HepG2 (cell line): ENCODE data around the gene DNAAF3. TPM values are rescaled to one million over a fixed set of nuclear protein-coding genes. Genes with fewer than 3 reads are reported as not detected.

Experiments used
- ATAC-seq: fragments of 200-7000 bp; cut with Tn5 transposase; 3 replicates; pipeline ENCODE4 v1.9.1; 2020; ENCODE audit warnings: mild to moderate bottlenecking, moderate library complexity
- BruUV-seq: library from RNA; stranded (reverse); fragments of 400-500 nt; replicated peaks from 2 replicates; lab custom pipeline; 2021; lab: Mats Ljungman, UMichigan
- CTCF ChIA-PET: fragments of 300-600 bp; formaldehyde crosslinking; extraction: SDS; loops from one replicate; lab custom pipeline; 2021; ENCODE audit warnings: low total read pairs, inconsistent platforms, low intra/inter-chr PET ratio; lab: Yijun Ruan, JAX
- POLR2A ChIA-PET: fragments of 350-600 bp; sonication (Branson Sonifier 250); formaldehyde crosslinking; loops from one replicate; lab custom pipeline; 2020; ENCODE audit warnings: antibody characterized with exemption, inconsistent platforms; lab: Yijun Ruan, JAX
- DNase-seq: peaks from one replicate; pipeline ENCODE4 v3.0.0-alpha.2; 2015; ENCODE audit warnings: low spot score
- FAIRE-seq: peaks from 3 replicates; lab custom pipeline; 2011; peaks lifted over from hg19 to GRCh38; lab: Jason Lieb, UNC
- H2AFZ ChIP-seq: one replicate; pipeline ENCODE4 v1.6.1; 2011; ENCODE audit warnings: low read length, inconsistent platforms
- H3K27ac ChIP-seq: fragments of 300-600 bp; 3 replicates; pipeline ENCODE4 v1.8.0; 2011; ENCODE audit warnings: mixed run types, mild to moderate bottlenecking, mixed read lengths, low read length, inconsistent platforms; ENCODE audit not compliant: insufficient read depth; ENCODE audit errors: extremely low read length
- H3K27me3 ChIP-seq, 2 experiments: fragments of 200-600 bp in 1 of 2; 2 replicates in 1 of 2; 3 replicates in 1 of 2; pipeline versions ENCODE4 v1.6.0 to v1.8.0; 2011; ENCODE audit warnings: low read length in 2 of 2, mild to moderate bottlenecking in 2 of 2, moderate library complexity in 2 of 2, inconsistent platforms in 1 of 2; ENCODE audit not compliant: insufficient read depth in 2 of 2, control insufficient read depth in 1 of 2
- H3K36me3 ChIP-seq, 2 experiments: fragments of 200-600 bp in 1 of 2; replicated peaks in 1 of 2; 2 replicates in 1 of 2; 3 replicates in 1 of 2; pipeline versions ENCODE4 v1.5.1 to v1.8.0; 2011; ENCODE audit warnings: low read length in 2 of 2, inconsistent platforms in 1 of 2; ENCODE audit not compliant: insufficient read depth in 2 of 2, control insufficient read depth in 1 of 2
- H3K4me1 ChIP-seq: 2 replicates; pipeline ENCODE4 v1.5.1; 2012; ENCODE audit warnings: low read length, inconsistent platforms; ENCODE audit not compliant: insufficient read depth
- H3K4me2 ChIP-seq: 2 replicates; pipeline ENCODE4 v1.6.0; 2011; ENCODE audit warnings: low read depth, low read length, inconsistent platforms
- H3K4me3 ChIP-seq, 3 experiments: fragments of 200-600 bp in 1 of 3; sonication (generic), shearing (Covaris generic) in 1 of 3; replicated peaks in 1 of 3; 2 replicates each; pipeline ENCODE4 v1.5.1; 2011 to 2016; ENCODE audit warnings: low read length in 3 of 3, inconsistent platforms in 2 of 3, low read depth in 2 of 3, mild to moderate bottlenecking in 2 of 3, control low read depth in 1 of 3, mixed read lengths in 1 of 3; ENCODE audit not compliant: insufficient read depth in 1 of 3
- H3K79me2 ChIP-seq: one replicate; pipeline ENCODE4 v1.6.1; 2011; ENCODE audit warnings: low read length, inconsistent platforms; ENCODE audit not compliant: insufficient read depth
- H3K9ac ChIP-seq: 2 replicates; pipeline ENCODE4 v1.6.0; 2011; ENCODE audit warnings: mild to moderate bottlenecking, low read depth, low read length, inconsistent platforms; ENCODE audit not compliant: insufficient read depth
- H3K9me3 ChIP-seq: 2 replicates; pipeline ENCODE4 v1.5.1; 2012; ENCODE audit warnings: mild to moderate bottlenecking, low read length
- H4K20me1 ChIP-seq: 2 replicates; pipeline ENCODE4 v1.6.0; 2011; ENCODE audit warnings: inconsistent platforms, mild to moderate bottlenecking, low read length, moderate library complexity; ENCODE audit not compliant: insufficient read depth
- MBD4 ChIP-seq: IDR thresholded peaks from 2 replicates; pipeline ENCODE4 v1.6.1; 2012; ENCODE audit warnings: low read length, inconsistent platforms, borderline replicate concordance
- NR2C2 ChIP-seq: sonication (generic); formaldehyde crosslinking; IDR thresholded peaks from 2 replicates; pipeline ENCODE4 v1.4.0; 2020; ENCODE audit warnings: missing genetic modification reagents, mild to moderate bottlenecking, moderate library complexity, borderline replicate concordance
- PCBP2 ChIP-seq: fragments of 200-400 bp; formaldehyde crosslinking; optimal IDR thresholded peaks from 2 replicates; pipeline ENCODE3; 2018; ENCODE audit warnings: low read length, low read depth; ENCODE audit not compliant: poor library complexity, severe bottlenecking
- SMARCC2 ChIP-seq: fragments of 450-650 bp; IDR thresholded peaks from 2 replicates; pipeline ENCODE4 v1.6.1; 2017; ENCODE audit warnings: antibody characterized with exemption, mild to moderate bottlenecking
- ZFP91 ChIP-seq: sonication (generic); formaldehyde crosslinking; IDR thresholded peaks from 2 replicates; pipeline ENCODE4 v1.9.0; 2022; ENCODE audit warnings: missing genetic modification reagents, mild to moderate bottlenecking, borderline replicate concordance
- ZFX ChIP-seq: sonication (generic); formaldehyde crosslinking; IDR thresholded peaks from 2 replicates; pipeline ENCODE4 v1.4.0; 2020; ENCODE audit warnings: mild to moderate bottlenecking, low read depth, missing genetic modification reagents, moderate library complexity
- ZNF382 ChIP-seq: sonication (generic); formaldehyde crosslinking; IDR thresholded peaks from 2 replicates; pipeline ENCODE4 v1.5.0; 2020; ENCODE audit warnings: missing genetic modification reagents, mild to moderate bottlenecking, borderline replicate concordance
- ZNF790 ChIP-seq: sonication (generic); formaldehyde crosslinking; IDR thresholded peaks from 2 replicates; pipeline ENCODE4 v1.8.0; 2022; ENCODE audit warnings: missing genetic modification reagents, mild to moderate bottlenecking, borderline replicate concordance
- WGBS: methylation state at CpG from one replicate; pipeline ENCODE4 v1.1.6; 2017; ENCODE audit warnings: low lambda C conversion rate; 5-methylcytosine and 5-hydroxymethylcytosine counted together
- in situ Hi-C: cut with HindIII; loops from 2 replicates; pipeline ENCODE4 v1.10.0; 2017; ENCODE audit warnings: low pct_unique_long_range_greater_than_20kb; ENCODE audit not compliant: extremely low pct_ligation_motif_present
- intact Hi-C: fragments of 100-400 bp; cut with micrococcal nuclease; formaldehyde crosslinking; loops from one replicate; pipeline ENCODE4 v1.10.0; 2022; ENCODE audit not compliant: unreplicated experiment
- polyA plus RNA-seq, 8 experiments: library from polyadenylated mRNA; depleted of rRNA in 3 of 8; stranded (reverse) in 7 of 8; unstranded in 1 of 8; fragments of >200 nt; fragmentation: Illumina TruSeq in 4 of 8; extraction: Trizol in 4 of 8; gene quantifications; 2 replicates each; pipeline versions ENCODE4 v1.2.1 to v1.2.3, GENCODE V29; 2011 to 2016; ENCODE audit warnings: low read depth in 4 of 8, missing spikeins in 1 of 8, mixed read lengths in 1 of 8; ENCODE audit not compliant: insufficient read depth in 1 of 8
- total RNA-seq, 5 experiments: library from RNA; depleted of rRNA; stranded (reverse); fragments of >200 nt; fragmentation: Illumina TruSeq; extraction: Trizol; gene quantifications; 2 replicates each; pipeline ENCODE4 v1.2.3, GENCODE V29; 2016; ENCODE audit warnings: low read depth in 1 of 5
- TF ChIP-seq, protein P1 (sequence below): sonication (generic); formaldehyde crosslinking; IDR thresholded peaks from 2 replicates; pipeline ENCODE4 v1.4.0; 2020; ENCODE audit warnings: missing genetic modification reagents

DNAAF3 gene
- total and polyA plus RNA-seq, 2 of the 13 experiments (the other 11 are each of a cell fraction or from before 2014, with no cell fraction given), result 0.30 to 0.40 TPM

DNA sequence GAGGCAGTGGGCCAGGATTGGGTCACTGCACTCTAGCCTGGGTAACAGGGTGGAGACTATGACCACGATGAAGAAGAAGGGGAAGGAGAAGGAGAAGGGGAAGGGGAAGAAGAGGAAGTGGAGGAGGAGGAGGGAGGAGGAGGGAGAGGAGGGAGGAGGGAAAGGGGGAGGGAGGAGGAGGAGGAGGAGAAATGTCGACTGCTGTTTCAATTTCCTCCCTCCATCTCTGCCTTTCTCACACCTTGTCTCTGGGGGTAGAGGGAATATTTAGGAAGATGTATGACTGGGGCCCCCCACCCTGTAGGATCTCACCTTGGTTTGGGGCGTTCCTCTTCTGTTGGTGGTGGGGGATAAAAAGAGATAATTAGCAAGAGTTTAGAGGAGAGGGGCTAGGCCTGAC is 21.2 kb downstream of the DNAAF3 start:
- FAIRE-seq (no peak), DNase-seq (no peak), ATAC-seq (no peak)
- Histone ChIP-seq H3K27me3 (peaks cover 0 to 23% of the 10 kb centered on the region in 2 experiments; a peak in 2 of 5 replicates), H3K4me3 (no peak overlapping the region), H4K20me1 (no peaks in the 10 kb centered on the region), H3K36me3 (no peaks in the 10 kb centered on the region), H3K4me2 (no peak overlapping the region), H3K9ac (no peak overlapping the region), H2AFZ (no peak overlapping the region), H3K79me2 (no peaks in the 10 kb centered on the region), H3K4me1 (peaks cover 20% of the 10 kb centered on the region; the same call in 1 of the 2 replicates), H3K9me3 (no peaks in the 10 kb centered on the region), H3K27ac (no peak overlapping the region)
- POLR2A ChIA-PET, result no interaction called here
- BruUV-seq, result no TSS peak
- in situ Hi-C loops, result loop anchor here (5.0 kb wide), 1 partner anchor 262 kb away; the partner anchor contains the start of gene UBE2S
- WGBS, result 34% methylated on average over 3 of the region's 3 CpGs
- intact Hi-C loops, result no loop called here
- CTCF ChIA-PET, result no interaction called here
- TF ChIP-seq ZFX (no peak), PCBP2 (peak; percentile 61)

DNA sequence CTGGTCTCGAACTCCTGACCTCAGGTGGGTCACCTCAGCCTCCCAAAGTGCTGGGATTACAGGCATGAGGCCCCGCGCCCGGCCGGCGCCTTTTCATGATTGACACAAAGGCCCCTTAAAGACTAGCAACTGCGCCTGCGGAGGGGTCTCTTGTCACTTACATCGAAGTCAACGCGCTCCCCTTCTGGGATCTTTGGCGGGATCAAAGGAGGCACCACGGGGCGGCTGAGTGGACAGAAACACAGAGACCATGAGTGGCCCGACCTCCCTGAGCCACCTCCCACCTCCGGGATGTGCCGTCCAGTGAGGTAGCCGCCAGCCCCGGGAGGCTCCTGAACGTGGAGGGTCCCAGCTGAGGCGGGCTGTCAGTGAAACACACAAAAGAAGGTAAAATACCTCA is 24.7 kb downstream of the DNAAF3 start:
- 0 out of 2 replicates have a peak, but pooled peaks cover 7% of the 10 kb centered on the region for H3K4me1 ChIP-seq
- in situ Hi-C loops, result no loop called here
- intact Hi-C loops, result loop anchor here (2.0 to 5.0 kb wide), 2 partner anchors 19 to 276 kb away; no protein-coding TSS in a partner anchor
- ChIA-PET CTCF (interaction anchor here (0.8 to 2.2 kb wide), 7 partner anchors 17 to 362 kb away, joined by 3 to 15 read pairs (median 4); partner anchors contain the start of gene DNAAF3), POLR2A (interaction anchor here (1.0 to 1.2 kb wide), 2 partner anchors 65 to 266 kb away, joined by 3 to 5 read pairs; partner anchors contain the start of gene UBE2S)
- no peaks in the 10 kb centered on the region for H3K9me3 ChIP-seq
- H3K36me3 ChIP-seq, result no peaks in the 10 kb centered on the region
- H4K20me1 ChIP-seq, result no peaks in the 10 kb centered on the region
- ATAC-seq (0 out of 3 replicates have a peak, but pooled peaks have one; percentile 10), DNase-seq (no peak), FAIRE-seq (no peak)
- 32% methylated on average over 18 of the region's 21 CpGs for WGBS
- H3K27me3 ChIP-seq, result peaks cover 0 to 14% of the 10 kb centered on the region in 2 experiments; a peak in 2 of 5 replicates
- TF ChIP-seq MBD4, result no peak
- TF ChIP-seq ZNF382 (CRISPR knock-in tag), result no peak
- TF ChIP-seq ZFP91 (CRISPR knock-in tag), result 0 out of 2 replicates have a peak, but pooled peaks have one; percentile 10
- TF ChIP-seq NR2C2, result no peak
- no peak for TF ChIP-seq SMARCC2
- TF ChIP-seq ZNF790 (CRISPR knock-in tag), result no peak
- TF ChIP-seq, protein P1, sequence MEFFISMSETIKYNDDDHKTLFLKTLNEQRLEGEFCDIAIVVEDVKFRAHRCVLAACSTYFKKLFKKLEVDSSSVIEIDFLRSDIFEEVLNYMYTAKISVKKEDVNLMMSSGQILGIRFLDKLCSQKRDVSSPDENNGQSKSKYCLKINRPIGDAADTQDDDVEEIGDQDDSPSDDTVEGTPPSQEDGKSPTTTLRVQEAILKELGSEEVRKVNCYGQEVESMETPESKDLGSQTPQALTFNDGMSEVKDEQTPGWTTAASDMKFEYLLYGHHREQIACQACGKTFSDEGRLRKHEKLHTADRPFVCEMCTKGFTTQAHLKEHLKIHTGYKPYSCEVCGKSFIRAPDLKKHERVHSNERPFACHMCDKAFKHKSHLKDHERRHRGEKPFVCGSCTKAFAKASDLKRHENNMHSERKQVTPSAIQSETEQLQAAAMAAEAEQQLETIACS (CRISPR knock-in tag), result no peak
- BruUV-seq, result no TSS peak
- H3K9ac ChIP-seq, result no peak overlapping the region
- H2AFZ ChIP-seq, result no peak overlapping the region
- H3K4me2 ChIP-seq, result peak overlapping the region; percentile 23; the same call in 1 of the 2 replicates
- H3K4me3 ChIP-seq, result peak overlapping the region in 1 of 3 experiments; percentile 25; a peak in 1 of 6 replicates
- no peak overlapping the region for H3K27ac ChIP-seq
- no peaks in the 10 kb centered on the region for H3K79me2 ChIP-seq
